HG03159 (cell line): Measurements from ENCODE around the gene DUSP12.
A peak's percentile ranks its signal among the peaks of the same experiment; 100 is the strongest.

Experiments
- ATAC-seq: cut with Tn5 transposase; IDR thresholded peaks from one replicate; pipeline ENCODE4 v1.9.1; 2021; ENCODE audit warnings: mild to moderate bottlenecking, moderate library complexity; ENCODE audit not compliant: unreplicated experiment

DUSP12 gene

GRCh38 chr1:161726473-161727255, 22.9 kb upstream of the DUSP12 start:
- ATAC-seq: peak; percentile 50

DNA sequence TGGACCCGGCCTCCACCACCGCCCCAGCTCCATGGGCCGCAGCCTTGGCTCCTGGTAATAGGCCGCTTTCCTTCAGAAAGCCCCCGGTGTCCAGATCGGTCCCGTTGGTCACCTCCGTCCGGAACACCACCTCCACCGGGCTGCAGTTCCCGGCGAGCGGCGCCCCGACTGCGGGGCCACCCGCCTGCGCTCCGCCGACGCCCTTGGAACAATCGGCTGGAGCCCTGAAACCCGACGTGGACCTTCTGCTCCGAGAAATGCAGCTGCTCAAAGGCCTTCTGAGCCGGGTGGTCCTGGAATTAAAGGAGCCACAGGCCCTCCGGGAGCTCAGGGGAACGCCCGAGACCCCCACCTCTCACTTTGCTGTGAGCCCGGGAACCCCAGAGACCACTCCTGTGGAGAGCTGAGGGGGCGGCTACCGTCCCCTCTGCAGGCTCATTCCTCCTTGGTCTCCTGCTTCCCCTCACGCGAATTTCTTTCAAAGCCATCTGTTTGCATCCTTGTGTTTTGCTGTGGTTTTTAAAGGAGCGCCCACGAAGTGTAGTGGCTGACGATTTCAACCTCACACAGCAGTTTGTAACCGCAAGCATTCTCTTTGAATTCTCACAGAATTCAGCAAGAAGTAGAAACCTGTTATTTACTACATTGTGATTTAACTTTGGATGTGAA, 22.2 kb upstream of the DUSP12 start:
- ATAC-seq: peak; percentile 7

DNA sequence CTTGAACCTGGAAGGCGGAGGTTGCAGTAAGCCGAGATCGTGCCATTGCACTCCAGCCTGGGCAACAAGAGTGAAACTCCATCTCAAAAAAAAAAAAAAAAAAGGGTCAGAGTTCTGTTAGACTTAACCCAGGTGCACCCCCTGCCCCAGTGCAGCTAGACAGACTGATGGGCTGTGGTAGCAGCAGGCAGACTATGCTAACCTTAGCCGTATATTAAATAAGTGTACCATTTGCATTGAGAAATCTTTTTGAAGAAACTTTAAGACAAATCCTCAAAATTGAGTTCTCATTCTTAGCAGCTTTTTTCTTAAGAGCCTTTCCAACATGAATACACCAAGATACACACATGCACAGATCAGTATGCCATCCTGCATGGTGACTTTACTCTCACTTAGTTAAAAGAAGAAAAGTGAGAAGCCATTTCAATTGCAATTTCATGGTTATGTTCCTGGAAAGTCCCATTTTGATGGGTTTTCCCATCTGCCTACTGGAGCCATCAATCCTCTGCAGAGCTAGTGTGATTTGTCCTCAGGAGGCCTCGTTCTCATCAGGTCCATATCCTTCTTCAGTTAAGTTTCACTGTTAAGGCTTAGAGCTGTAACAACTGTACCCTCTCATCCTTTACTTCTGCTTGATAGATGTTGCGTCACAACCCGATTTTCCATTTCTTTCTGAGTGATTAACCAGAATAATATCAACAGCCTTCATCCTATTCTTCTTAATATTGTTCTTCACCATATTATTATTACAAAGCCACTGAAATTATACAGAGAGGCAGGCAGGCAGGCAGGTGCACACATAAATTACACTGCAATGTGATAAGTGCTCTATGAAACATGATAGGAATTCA, 21.0 kb upstream of the DUSP12 start:
- no peak for ATAC-seq

GRCh38 chr1:161730050-161730564, 19.5 kb upstream of the DUSP12 start:
- ATAC-seq: no peak

GRCh38 chr1:161731241-161731640, 18.3 kb upstream of the DUSP12 start:
- ATAC-seq: no peak

DNA sequence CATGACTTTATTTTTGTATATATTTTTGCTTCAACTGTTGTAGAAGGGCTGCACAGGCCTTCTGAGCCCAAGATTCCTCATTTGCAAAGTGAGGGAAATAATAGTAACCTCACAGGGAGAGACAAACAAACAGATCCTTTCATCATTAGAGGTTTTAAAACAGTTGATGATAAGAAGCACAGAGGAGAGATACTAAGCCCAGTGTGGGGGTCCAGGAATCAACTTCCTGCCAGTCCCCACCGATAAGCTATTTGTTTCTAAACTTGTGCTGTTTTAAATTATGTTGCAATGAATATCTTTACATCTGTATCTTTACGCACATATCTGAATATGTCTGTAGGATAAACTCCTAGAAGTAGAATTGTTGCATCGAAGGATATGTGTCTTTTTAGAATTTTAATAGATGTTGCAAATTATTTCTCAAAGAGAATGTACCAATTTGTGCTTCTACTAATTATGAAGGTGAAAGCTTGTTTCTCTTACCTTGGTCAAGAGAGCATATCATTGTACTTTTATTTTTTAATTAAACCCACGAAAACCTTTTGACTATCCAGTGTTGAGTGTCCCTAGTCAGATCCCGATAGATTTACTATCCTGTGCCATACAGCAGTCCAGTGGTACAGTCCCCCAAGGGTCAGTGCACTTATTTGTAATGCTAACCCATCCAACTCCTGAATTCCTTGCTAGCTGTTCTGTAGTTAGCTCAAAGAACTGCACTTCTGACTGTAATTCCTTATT, 17.4 kb upstream of the DUSP12 start:
- ATAC-seq: no peak

- no peak for ATAC-seq
Measured at GRCh38 chr1:161733526-161733925, 16.1 kb upstream of the DUSP12 start.

GRCh38 chr1:161735837-161736236, 13.7 kb upstream of the DUSP12 start:
- no peak for ATAC-seq

- no peak for ATAC-seq
Measured at GRCh38 chr1:161736335-161736969, 13.1 kb upstream of the DUSP12 start.

GRCh38 chr1:161737625-161738024, 12.0 kb upstream of the DUSP12 start:
- ATAC-seq: no peak

DNA sequence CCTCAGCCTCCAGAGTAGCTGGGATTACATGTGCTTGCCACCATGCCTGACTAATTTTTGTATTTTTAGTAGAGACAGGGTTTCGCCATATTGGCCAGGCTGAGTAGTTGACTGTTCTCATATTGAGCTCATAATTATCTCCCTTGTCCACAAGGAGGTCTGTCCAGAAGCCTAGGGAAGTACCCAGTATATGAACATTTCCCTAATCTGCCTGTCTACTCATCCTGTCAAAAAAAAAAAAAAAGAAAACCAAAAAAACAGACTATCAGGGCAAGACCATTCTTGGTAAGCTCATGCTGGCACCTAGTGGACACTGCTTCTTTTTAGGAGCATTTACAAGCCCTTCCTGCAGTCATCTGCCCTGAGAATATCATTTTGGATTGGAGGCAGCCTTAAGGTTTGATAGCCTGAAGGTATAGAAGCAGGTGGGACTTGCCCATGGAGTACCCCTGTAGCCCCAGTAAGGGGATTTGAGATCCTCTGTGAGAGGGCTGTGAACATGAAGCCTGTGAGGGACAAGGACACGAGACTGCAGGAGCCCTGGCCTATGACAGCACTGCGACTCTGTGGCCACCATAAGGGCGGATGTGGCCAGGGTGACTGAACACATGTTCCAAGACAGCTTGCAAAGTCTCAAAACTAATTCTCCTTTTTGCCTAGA, 10.8 kb upstream of the DUSP12 start:
- ATAC-seq: peak; percentile 46

- ATAC-seq: peak; percentile 27
Measured at GRCh38 chr1:161739865-161740566, 9.6 kb upstream of the DUSP12 start.

- ATAC-seq: no peak
Measured at GRCh38 chr1:161740921-161741320, 8.7 kb upstream of the DUSP12 start.

DNA sequence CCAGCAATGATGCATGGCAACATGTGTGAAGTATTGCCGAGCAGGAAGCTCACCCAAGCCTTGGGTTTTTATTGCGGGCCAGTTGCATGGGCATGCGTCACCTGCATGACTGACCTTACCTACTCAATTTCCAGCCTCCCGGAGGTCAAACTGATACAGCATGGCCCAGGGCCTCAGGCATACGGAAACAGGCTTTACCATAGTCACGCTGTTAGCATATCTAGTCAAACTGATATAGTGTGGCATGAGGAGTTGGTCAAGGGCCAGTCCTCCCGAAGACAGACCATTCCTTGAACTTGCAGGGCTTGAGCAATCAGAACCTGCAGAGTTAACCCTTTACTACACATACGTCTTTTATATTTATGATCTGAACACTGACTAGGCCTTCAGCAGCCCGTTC, 6.4 kb upstream of the DUSP12 start:
- no peak for ATAC-seq

- ATAC-seq: no peak
Measured at GRCh38 chr1:161747801-161748200, 1.8 kb upstream of the DUSP12 start.

DNA sequence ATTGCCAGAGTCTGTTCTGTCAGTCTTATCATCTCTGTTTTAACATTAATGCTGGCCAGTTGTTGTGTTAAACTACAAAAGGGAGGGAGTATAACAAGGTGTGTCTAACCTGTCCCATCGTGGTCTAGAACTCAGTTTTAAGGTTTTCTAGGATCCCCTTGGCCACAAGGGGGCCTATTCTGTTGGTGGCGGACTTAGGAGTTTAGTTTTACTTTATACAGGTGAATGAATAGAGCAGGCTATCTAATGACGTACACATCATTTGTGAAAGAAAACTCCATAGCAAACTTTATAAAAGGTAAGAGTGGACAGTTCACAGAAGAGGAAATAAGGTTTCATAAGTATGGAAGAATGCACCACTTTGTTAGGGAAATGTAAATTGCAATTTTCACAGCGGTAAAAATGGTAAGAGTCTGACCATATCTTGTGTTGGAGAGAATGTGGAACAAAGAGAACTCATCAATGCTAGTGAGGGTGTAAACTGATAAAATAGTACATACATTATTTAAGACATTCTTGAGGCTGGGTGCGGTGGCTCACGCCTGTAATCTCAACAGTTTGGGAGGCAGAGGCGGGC, 14.0 kb downstream of the DUSP12 start:
- ATAC-seq: no peak

DNA sequence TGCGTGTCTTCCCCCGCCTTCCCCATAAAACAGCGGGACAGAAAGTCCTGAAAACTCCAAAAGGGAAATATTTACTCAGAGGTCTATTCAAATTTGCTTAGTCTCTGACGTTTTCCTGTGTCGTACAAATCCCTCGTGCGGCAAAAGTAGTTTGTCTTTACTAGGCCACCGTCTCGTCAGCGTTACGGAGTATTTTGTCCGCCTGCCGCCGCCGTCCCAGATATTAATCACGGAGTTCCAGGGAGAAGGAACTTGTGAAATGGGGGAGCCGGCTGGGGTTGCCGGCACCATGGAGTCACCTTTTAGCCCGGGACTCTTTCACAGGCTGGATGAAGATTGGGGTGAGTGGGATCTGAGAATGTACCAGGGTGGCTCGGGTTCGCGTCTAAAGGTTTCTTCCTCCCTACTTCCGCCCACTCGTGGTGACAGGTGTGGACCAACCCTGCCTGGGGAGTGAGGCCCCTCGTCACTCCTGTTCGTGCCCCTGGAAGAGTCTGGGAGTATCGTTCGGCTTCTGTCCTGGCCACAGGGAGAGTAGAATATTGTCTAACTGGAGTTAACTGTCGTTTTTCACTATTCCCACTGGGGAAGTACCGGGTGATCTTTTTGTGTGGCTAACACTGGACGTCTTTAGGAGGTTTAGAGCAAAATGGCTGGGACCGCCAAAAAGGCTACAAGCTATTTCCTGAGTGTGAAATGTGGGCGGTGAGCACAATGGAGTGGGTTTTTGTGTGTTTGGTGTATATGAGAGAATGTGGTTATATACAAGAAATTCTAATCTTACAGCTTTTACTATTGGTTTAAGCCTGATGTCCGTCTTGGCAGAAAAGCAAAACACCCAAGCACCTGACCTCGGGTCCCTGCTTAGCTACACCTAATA, 16.8 kb downstream of the DUSP12 start, which contains the start of gene ATF6:
TSS of gene ATF6 (plus strand) at position 219 of the 880 bp plus-strand sequence. CDS start at position 260, 41 bp downstream.
- ATAC-seq: peak; percentile 55

DNA sequence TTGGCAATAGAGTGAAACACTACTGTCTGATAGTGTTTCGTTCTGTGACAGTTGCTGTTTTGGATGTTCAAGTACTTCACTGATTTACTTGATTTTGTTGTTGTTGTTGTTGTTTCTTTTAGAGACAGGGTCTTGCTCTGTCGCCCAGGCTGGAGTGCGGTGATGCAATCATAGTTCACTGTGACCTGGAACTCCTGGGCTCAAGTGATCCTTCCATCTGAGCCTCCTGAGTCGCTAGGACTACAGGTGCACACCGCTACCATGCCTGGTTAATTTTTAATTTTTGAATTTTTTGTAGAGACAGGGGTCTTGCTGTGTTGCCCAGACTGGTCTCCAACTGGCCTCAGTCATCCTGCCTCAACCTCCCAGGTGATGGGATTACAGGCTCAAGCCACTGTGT, 18.9 kb downstream of the DUSP12 start:
- ATAC-seq: no peak
